Right atrium auricular region (tissue), 2 donors: ENCODE data around the gene LSM12. TPM values are rescaled to one million over a fixed set of nuclear protein-coding genes. Genes with fewer than 3 reads are reported as not detected.
A peak's percentile ranks its signal among the peaks of the same experiment; 100 is the strongest.
"Not testable (repeated sequence)": the region's sequence is repeated elsewhere in the genome, so short reads cannot be mapped to it uniquely, and the experiment has no call there.

Experiments used
- DNase-seq: peaks from one replicate; pipeline ENCODE4 v3.0.0-alpha.2; 2019; ENCODE audit warnings: low spot score
- H3K27ac ChIP-seq, 2 donors: fragments of 200-600 bp; sonication (generic); 1 replicate in 1 of 2; 2 replicates in 1 of 2; pipeline ENCODE4 v1.5.1; 2016 to 2019
- H3K27me3 ChIP-seq, 2 donors: fragments of 200-600 bp; sonication (generic); one replicate each; pipeline versions ENCODE4 v1.5.1 to v1.6.0; 2017 to 2019
- H3K36me3 ChIP-seq: fragments of 200-600 bp; sonication (generic); one replicate; pipeline ENCODE4 v1.5.1; 2016
- H3K4me1 ChIP-seq, 2 donors: fragments of 200-600 bp; sonication (generic); one replicate each; pipeline versions ENCODE4 v1.5.1 to v1.6.0; 2017 to 2019
- H3K4me3 ChIP-seq, 2 donors: fragments of 200-600 bp; sonication (generic); 1 replicate in 1 of 2; 2 replicates in 1 of 2; pipeline ENCODE4 v1.5.1; 2017 to 2019; ENCODE audit warnings: mild to moderate bottlenecking in 1 of 2, moderate library complexity in 1 of 2
- H3K9me3 ChIP-seq, 2 donors: fragments of 200-600 bp; sonication (generic); one replicate each; pipeline ENCODE4 v1.5.1; 2019
- total RNA-seq, 2 donors: library from RNA; depleted of rRNA; stranded (reverse); fragments of >200 nt; gene quantifications; one replicate each; pipeline ENCODE4 v1.1.0, GENCODE V29; 2016
- TF ChIP-seq, protein P1 (sequence below), 2 donors: fragments of 200-600 bp; sonication (generic); IDR thresholded peaks; one replicate each; pipeline ENCODE4 v1.5.1; 2019; ENCODE audit warnings: antibody characterized with exemption in 2 of 2

Gene LSM12
- total RNA-seq, 2 donors from 2014 or later: 36.8 to 41.3 TPM

DNA sequence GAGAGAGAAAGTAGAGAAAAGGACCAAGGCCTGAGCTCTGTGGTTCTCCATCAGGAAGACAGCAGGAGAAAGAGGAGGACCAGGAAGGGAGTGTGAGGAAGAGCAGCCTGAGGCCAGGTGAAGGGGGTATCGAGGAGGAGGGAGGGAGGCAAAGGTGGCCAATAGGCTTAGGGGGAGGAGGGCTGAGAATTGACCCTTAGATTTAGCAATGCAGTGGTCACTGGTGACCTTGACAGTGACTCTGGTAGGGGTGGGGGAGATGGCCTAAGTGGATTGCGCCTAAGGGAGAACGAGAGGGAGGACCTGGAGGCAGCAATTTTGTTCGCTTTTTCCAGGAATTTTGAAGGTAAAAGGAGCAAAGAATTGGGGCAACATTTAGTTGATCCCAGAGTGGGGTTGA lies 67.4 kb downstream of the LSM12 start:
- Histone ChIP-seq H3K27ac (no peak overlapping the region), H3K36me3 (no peaks in the 10 kb centered on the region), H3K27me3 (peaks cover 0 to 3% of the 10 kb centered on the region in 2 donors), H3K9me3 (no peaks in the 10 kb centered on the region), H3K4me3 (no peak overlapping the region), H3K4me1 (peaks cover 0 to 8% of the 10 kb centered on the region in 2 donors)
- TF ChIP-seq, protein P1, sequence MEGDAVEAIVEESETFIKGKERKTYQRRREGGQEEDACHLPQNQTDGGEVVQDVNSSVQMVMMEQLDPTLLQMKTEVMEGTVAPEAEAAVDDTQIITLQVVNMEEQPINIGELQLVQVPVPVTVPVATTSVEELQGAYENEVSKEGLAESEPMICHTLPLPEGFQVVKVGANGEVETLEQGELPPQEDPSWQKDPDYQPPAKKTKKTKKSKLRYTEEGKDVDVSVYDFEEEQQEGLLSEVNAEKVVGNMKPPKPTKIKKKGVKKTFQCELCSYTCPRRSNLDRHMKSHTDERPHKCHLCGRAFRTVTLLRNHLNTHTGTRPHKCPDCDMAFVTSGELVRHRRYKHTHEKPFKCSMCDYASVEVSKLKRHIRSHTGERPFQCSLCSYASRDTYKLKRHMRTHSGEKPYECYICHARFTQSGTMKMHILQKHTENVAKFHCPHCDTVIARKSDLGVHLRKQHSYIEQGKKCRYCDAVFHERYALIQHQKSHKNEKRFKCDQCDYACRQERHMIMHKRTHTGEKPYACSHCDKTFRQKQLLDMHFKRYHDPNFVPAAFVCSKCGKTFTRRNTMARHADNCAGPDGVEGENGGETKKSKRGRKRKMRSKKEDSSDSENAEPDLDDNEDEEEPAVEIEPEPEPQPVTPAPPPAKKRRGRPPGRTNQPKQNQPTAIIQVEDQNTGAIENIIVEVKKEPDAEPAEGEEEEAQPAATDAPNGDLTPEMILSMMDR (IDR thresholded peaks at IDR 0.05): no peak
- no peak for DNase-seq

DNA sequence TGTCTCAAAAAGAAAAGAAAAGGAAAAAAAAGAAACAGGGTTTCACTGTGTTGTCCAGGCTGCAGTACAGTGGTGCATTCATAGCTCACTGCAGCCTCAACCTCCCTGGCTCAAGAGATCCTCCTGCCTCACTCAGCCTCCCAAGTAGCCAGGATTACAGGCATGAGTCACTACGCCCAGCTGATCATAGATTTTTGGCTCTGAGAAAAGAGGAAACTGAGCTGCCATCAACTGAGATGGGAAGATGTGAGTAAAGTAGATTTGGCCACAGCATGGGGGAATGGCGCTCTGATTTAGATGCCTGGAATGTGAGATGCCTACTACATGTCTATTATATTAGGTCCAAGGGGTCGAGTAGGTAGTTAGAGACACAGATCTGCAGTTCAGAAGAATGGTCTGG lies 67.9 kb downstream of the LSM12 start:
- no peak for DNase-seq
- H3K27ac ChIP-seq: no peak overlapping the region
- H3K27me3 ChIP-seq: peaks cover 0 to 3% of the 10 kb centered on the region in 2 donors
- H3K9me3 ChIP-seq: no peaks in the 10 kb centered on the region
- TF ChIP-seq, protein P1 (IDR thresholded peaks at IDR 0.05): no peak
- peaks cover 0 to 8% of the 10 kb centered on the region in 2 donors for H3K4me1 ChIP-seq
- H3K36me3 ChIP-seq: no peaks in the 10 kb centered on the region
- H3K4me3 ChIP-seq: no peak overlapping the region

DNA sequence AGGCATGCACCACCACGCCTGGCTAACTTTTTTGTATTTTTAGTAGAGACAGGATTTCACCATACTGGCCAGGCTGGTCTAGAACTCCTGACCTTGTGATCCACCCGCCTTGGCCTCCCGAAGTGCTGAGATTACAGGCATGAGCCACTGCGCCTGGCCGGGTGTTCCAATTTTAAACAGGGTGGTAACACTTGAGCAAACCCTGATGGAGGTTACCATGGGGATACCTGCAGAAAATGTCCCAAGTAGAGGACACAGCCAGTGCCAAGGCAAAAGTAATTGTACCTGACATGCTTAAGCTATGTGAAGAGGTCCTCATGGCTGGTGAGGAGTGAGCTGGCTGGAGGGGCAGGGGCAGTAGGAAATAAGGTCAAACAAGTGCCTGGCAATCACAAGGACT lies 69.3 kb downstream of the LSM12 start:
- H3K9me3 ChIP-seq, DNase-seq, H3K27ac ChIP-seq, H3K4me1 ChIP-seq, H3K27me3 ChIP-seq, H3K4me3 ChIP-seq, H3K36me3 ChIP-seq: not testable (repeated sequence)

DNA sequence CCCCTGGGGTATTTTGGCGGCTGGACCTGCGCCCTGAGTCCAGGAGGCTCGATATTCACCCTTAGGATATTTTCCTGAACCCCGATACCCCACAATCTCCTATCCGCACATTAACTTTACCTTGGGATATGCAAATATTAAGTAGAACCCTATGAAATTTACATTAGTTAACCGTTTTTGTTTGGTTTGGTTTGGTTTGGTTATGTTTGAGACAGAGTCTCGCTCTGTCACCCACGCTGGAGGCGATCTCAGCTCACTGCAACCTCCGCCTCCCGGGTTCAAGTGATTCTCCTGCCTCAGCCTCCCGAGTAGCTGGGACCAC lies 71.4 kb downstream of the LSM12 start:
- Histone ChIP-seq H3K36me3 (no peaks in the 10 kb centered on the region), H3K4me3 (peak overlapping the region in 1 of 2 donors; percentile 40), H3K27me3 (peaks cover 0 to 3% of the 10 kb centered on the region in 2 donors), H3K9me3 (no peaks in the 10 kb centered on the region), H3K27ac (no peak overlapping the region), H3K4me1 (peaks cover 0 to 8% of the 10 kb centered on the region in 2 donors)
- TF ChIP-seq, protein P1 (IDR thresholded peaks at IDR 0.05): no peak
- no peak for DNase-seq

DNA sequence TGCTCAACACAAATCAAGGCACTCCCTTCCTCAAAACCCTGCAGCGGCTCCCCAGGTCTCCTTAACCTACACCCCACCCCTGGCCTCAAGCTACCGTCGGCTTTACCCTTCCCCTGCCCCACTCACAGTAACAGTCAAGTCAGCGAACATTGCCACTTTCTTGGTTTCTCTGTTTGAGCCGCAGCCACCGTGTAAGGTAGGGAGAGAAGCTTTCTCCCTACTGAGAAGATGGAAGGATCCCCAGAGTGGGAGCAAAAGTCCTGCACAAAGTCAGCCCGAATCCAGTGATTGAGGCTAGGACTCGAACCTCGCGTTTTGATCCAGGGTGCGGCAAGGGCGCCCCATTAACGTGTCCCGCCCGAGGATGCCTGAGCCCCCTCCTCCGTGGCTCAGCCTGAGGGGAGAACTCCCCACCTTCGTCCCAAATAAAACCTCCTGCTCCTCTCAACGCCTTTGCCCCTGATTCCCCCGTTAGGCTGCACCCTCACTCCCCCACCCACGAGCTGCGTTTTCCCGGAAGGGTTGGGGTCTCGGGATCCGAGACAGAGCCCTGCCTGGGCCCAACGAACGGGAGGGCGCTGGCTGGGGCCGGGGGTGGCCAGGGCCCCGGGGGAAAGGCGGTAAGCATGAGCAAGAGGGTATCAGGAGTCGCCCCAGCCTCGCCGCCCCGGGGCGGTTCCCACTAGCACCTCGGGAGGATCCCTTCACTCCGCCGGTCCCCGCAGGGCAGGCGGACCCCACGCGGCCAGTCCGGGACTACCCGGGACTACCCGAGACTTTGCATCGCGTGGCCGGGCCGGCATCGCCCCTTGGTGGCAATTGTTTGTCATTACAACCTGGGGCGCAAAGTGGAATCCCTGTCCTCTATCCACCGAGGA lies 72.0 kb downstream of the LSM12 start:
- Histone ChIP-seq H3K4me1 (peaks cover 0 to 8% of the 10 kb centered on the region in 2 donors), H3K9me3 (no peaks in the 10 kb centered on the region), H3K4me3 (peak overlapping the region; percentile 19 to 40), H3K36me3 (no peaks in the 10 kb centered on the region), H3K27ac (no peak overlapping the region), H3K27me3 (peaks cover 0 to 3% of the 10 kb centered on the region in 2 donors)
- DNase-seq: peak; percentile 72
- TF ChIP-seq, protein P1 (IDR thresholded peaks at IDR 0.05): peak; percentile 90 to 94

DNA sequence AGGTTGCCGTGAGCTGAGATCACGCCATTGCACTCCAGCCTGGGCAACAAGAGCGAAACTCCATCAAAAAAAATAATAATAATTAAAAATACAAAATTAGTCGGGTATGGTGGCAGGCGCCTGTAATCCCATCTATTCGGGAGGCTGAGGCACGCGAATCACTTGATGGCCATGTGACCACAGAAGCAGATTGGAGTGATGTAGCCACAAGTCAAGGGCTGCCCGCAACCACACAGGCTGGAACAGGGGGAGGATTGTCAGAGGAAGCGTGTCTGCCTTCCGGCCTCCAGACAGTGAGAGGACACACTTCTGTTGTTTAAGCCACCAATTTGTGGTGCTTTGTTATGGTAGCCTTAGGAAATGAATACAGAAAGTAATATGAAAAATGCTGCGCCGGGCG lies 73.8 kb downstream of the LSM12 start:
- Histone ChIP-seq H3K36me3 (no peaks in the 10 kb centered on the region), H3K4me1 (peaks cover 0 to 8% of the 10 kb centered on the region in 2 donors), H3K27ac (no peak overlapping the region), H3K9me3 (no peaks in the 10 kb centered on the region), H3K27me3 (peaks cover 0 to 3% of the 10 kb centered on the region in 2 donors), H3K4me3 (no peak overlapping the region)
- DNase-seq: no peak
- TF ChIP-seq, protein P1 (IDR thresholded peaks at IDR 0.05): no peak
